Natural killer cell (primary cell): ENCODE data around the gene SKAP1. TPM values are rescaled to one million over a fixed set of nuclear protein-coding genes. Genes with fewer than 3 reads are reported as not detected.
"Not testable (repeated sequence)": the region's sequence is repeated elsewhere in the genome, so short reads cannot be mapped to it uniquely, and the experiment has no call there.

Experiments
- ATAC-seq, 3 donors: fragments of 150-1000 bp in 2 of 3; fragments of 200-7000 bp in 1 of 3; cut with Tn5 transposase; 1 replicate in 1 of 3; 2 replicates in 2 of 3; pipeline ENCODE4 v1.10.0; 2021; ENCODE audit warnings: mild to moderate bottlenecking in 2 of 3, moderate library complexity in 2 of 3
- DNase-seq, 2 donors: peaks; one replicate each; pipeline versions ENCODE4 v3.0.0 to v3.0.0-alpha.2; 2013 to 2021; ENCODE audit warnings: mixed read lengths in 1 of 2
- H3K27ac ChIP-seq: one replicate; pipeline ENCODE4 v1.5.1; 2013; ENCODE audit warnings: mild to moderate bottlenecking, low read length
- H3K27me3 ChIP-seq: one replicate; pipeline ENCODE4 v1.6.1; 2013; ENCODE audit warnings: low read length; ENCODE audit not compliant: control insufficient read depth, insufficient read depth
- H3K36me3 ChIP-seq: one replicate; pipeline ENCODE4 v1.6.1; 2013; ENCODE audit warnings: low read length; ENCODE audit not compliant: control insufficient read depth, insufficient read depth
- H3K4me1 ChIP-seq: one replicate; pipeline ENCODE4 v1.6.1; 2013; ENCODE audit warnings: low read length; ENCODE audit not compliant: control insufficient read depth, insufficient read depth
- H3K4me3 ChIP-seq: one replicate; pipeline ENCODE4 v1.5.1; 2013; ENCODE audit warnings: low read length
- H3K9me3 ChIP-seq: one replicate; pipeline ENCODE4 v1.6.1; 2013; ENCODE audit warnings: low read length; ENCODE audit not compliant: control insufficient read depth, insufficient read depth
- H3K27ac Mint-ChIP-seq, 2 donors: one replicate each; pipeline ENCODE4 v1.8.0; 2022; ENCODE audit warnings: mild to moderate bottlenecking in 2 of 2, mixed read lengths in 2 of 2, moderate library complexity in 1 of 2
- H3K27me3 Mint-ChIP-seq, 2 donors: one replicate each; pipeline ENCODE4 v1.8.0; 2022; ENCODE audit warnings: low read depth in 2 of 2, mixed read lengths in 2 of 2
- H3K36me3 Mint-ChIP-seq: one replicate; pipeline ENCODE4 v1.8.0; 2022; ENCODE audit warnings: mixed read lengths
- H3K4me1 Mint-ChIP-seq, 2 donors: one replicate each; pipeline ENCODE4 v1.8.0; 2022; ENCODE audit warnings: mixed read lengths in 2 of 2
- H3K4me3 Mint-ChIP-seq: one replicate; pipeline ENCODE4 v1.8.0; 2022; ENCODE audit warnings: mild to moderate bottlenecking, moderate library complexity, mixed read lengths
- H3K9me3 Mint-ChIP-seq, 2 donors: one replicate each; pipeline ENCODE4 v1.8.0; 2022; ENCODE audit warnings: mixed read lengths in 2 of 2
- CTCF ChIP-seq: fragments of 200-600 bp; IDR thresholded peaks from one replicate; pipeline ENCODE4 v1.8.0; 2022; ENCODE audit warnings: antibody characterized with exemption
- WGBS: methylation state at CpG from one replicate; pipeline ENCODE4 v1.1.7; 2013; ENCODE audit warnings: missing lambda C conversion rate; ENCODE audit not compliant: insufficient coverage; 5-methylcytosine and 5-hydroxymethylcytosine counted together
- intact Hi-C: fragments of 100-400 bp; cut with micrococcal nuclease; formaldehyde crosslinking; loops from one replicate; pipeline ENCODE4 v1.14.2; 2022
- total RNA-seq, 4 donors: library from RNA; stranded (reverse); fragments of 120-200 nt in 1 of 4; gene quantifications; one replicate each; pipeline versions ENCODE4 v1.2.3 to v1.2.4, GENCODE V29; 2013 to 2022

SKAP1 gene
- total RNA-seq, 3 donors from 2014 or later (not counting 1 experiment from before 2014, with no cell fraction given), result 168 to 227 (median 190) TPM

- no peak for DNase-seq
- peak overlapping the region; percentile 74 for H3K27ac ChIP-seq
- no peaks in the 10 kb centered on the region for H3K9me3 ChIP-seq
- peaks cover 57 to 67% of the 10 kb centered on the region in 2 donors for H3K4me1 Mint-ChIP-seq
- no peaks in the 10 kb centered on the region for H3K9me3 Mint-ChIP-seq
- H3K36me3 ChIP-seq, result peaks cover 17% of the 10 kb centered on the region
- no peak for TF ChIP-seq CTCF
- no peak overlapping the region for H3K4me3 ChIP-seq
- WGBS, result no CpG with 5 or more reads among the region's 1 CpG
- intact Hi-C loops, result loop anchor here (1.0 to 2.0 kb wide), 3 partner anchors 16 to 44 kb away; no protein-coding TSS in a partner anchor
- no peaks in the 10 kb centered on the region for H3K27me3 ChIP-seq
- no peak for ATAC-seq
- peaks cover 26% of the 10 kb centered on the region for H3K4me1 ChIP-seq
- no peaks in the 10 kb centered on the region for H3K27me3 Mint-ChIP-seq
- peaks cover 14% of the 10 kb centered on the region for H3K36me3 Mint-ChIP-seq
- peak overlapping the region; percentile 63 for H3K4me3 Mint-ChIP-seq
- H3K27ac Mint-ChIP-seq, result peak overlapping the region; percentile 87 to 95
Measured at GRCh38 chr17:48412841-48413240, 17.2 kb downstream of the SKAP1 start.

- peaks cover 24% of the 10 kb centered on the region for H3K36me3 Mint-ChIP-seq
- not testable (repeated sequence) for H3K9me3 Mint-ChIP-seq
Measured at GRCh38 chr17:48410821-48411220, 19.2 kb downstream of the SKAP1 start.

GRCh38 chr17:48409607-48410006 lies 20.4 kb downstream of the SKAP1 start:
- Histone ChIP-seq H3K27me3 (no peaks in the 10 kb centered on the region), H3K4me3 (no peak overlapping the region), H3K36me3 (peaks cover 17% of the 10 kb centered on the region), H3K4me1 (peaks cover 18% of the 10 kb centered on the region), H3K27ac (no peak overlapping the region), H3K9me3 (no peaks in the 10 kb centered on the region)
- intact Hi-C loops, result no loop called here
- WGBS, result 100% methylated on average over 2 of the region's 5 CpGs
- peaks cover 24% of the 10 kb centered on the region for H3K36me3 Mint-ChIP-seq
- no peak for TF ChIP-seq CTCF
- H3K4me3 Mint-ChIP-seq, result no peak overlapping the region
- H3K27ac Mint-ChIP-seq, result peak overlapping the region; percentile 72 to 78
- no peak for DNase-seq
- H3K27me3 Mint-ChIP-seq, result no peaks in the 10 kb centered on the region
- no peaks in the 10 kb centered on the region for H3K9me3 Mint-ChIP-seq
- peaks cover 56 to 60% of the 10 kb centered on the region in 2 donors for H3K4me1 Mint-ChIP-seq
- no peak for ATAC-seq

More at GRCh38 chr17:48410821-48411220, 19.2 kb downstream of the SKAP1 start:
- ATAC-seq, intact Hi-C loops, H3K27me3 Mint-ChIP-seq, H3K27ac ChIP-seq, H3K4me3 ChIP-seq, H3K27me3 ChIP-seq, H3K4me3 Mint-ChIP-seq, DNase-seq, H3K9me3 ChIP-seq: not testable (repeated sequence)
- peaks cover 59 to 62% of the 10 kb centered on the region in 2 donors for H3K4me1 Mint-ChIP-seq
- Histone ChIP-seq H3K4me1 (peaks cover 23% of the 10 kb centered on the region), H3K36me3 (peaks cover 17% of the 10 kb centered on the region)
- peak overlapping the region; percentile 72 to 78 for H3K27ac Mint-ChIP-seq
- WGBS, result 100% methylated on average over 5 of the region's 7 CpGs

GRCh38 chr17:48406936-48407567 lies 23.0 kb downstream of the SKAP1 start:
- H3K27me3 ChIP-seq, result no peaks in the 10 kb centered on the region
- peaks cover 9% of the 10 kb centered on the region for H3K4me1 ChIP-seq
- no peak overlapping the region for H3K4me3 Mint-ChIP-seq
- DNase-seq (peak in 1 of 2 donors; percentile 48), ATAC-seq (no peak)
- H3K36me3 Mint-ChIP-seq, result peaks cover 24% of the 10 kb centered on the region
- H3K27me3 Mint-ChIP-seq, result no peaks in the 10 kb centered on the region
- H3K4me3 ChIP-seq, result no peak overlapping the region
- no peaks in the 10 kb centered on the region for H3K9me3 Mint-ChIP-seq
- peaks cover 19% of the 10 kb centered on the region for H3K36me3 ChIP-seq
- peaks cover 48 to 52% of the 10 kb centered on the region in 2 donors for H3K4me1 Mint-ChIP-seq
- intact Hi-C loops, result no loop called here
- no peaks in the 10 kb centered on the region for H3K9me3 ChIP-seq
- TF ChIP-seq CTCF, result no peak
- 61% methylated on average over 2 of the region's 3 CpGs for WGBS
- peak overlapping the region; percentile 17 to 78 for H3K27ac Mint-ChIP-seq
- H3K27ac ChIP-seq, result no peak overlapping the region
